Measurements from ENCODE around the gene MAP3K21.

DNA sequence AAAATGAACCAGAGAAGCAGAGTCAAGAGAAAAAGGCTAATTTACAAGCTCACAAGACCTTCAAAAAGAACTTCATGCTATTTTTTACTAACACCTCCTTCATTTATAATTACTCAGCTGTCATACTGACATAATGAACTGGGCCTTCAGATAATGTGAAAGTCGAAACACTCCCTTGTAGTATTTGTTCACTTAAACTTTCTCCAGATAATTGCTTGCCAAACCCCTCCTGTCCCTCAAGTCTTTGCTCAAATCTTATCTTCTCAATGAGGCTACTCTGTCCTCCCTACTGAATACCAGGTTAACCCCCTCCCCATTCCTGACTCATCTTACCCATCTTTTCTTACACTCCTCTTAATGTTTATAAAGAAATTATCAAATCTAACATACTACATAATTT lies 11.1 kb upstream of the MAP3K21 start:
- TF ChIP-seq, protein P1, sequence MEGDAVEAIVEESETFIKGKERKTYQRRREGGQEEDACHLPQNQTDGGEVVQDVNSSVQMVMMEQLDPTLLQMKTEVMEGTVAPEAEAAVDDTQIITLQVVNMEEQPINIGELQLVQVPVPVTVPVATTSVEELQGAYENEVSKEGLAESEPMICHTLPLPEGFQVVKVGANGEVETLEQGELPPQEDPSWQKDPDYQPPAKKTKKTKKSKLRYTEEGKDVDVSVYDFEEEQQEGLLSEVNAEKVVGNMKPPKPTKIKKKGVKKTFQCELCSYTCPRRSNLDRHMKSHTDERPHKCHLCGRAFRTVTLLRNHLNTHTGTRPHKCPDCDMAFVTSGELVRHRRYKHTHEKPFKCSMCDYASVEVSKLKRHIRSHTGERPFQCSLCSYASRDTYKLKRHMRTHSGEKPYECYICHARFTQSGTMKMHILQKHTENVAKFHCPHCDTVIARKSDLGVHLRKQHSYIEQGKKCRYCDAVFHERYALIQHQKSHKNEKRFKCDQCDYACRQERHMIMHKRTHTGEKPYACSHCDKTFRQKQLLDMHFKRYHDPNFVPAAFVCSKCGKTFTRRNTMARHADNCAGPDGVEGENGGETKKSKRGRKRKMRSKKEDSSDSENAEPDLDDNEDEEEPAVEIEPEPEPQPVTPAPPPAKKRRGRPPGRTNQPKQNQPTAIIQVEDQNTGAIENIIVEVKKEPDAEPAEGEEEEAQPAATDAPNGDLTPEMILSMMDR (IDR thresholded peaks at IDR 0.05): no peak
- TF ChIP-seq NRF1 (IDR thresholded peaks at IDR 0.05; ENCODE audit: low read depth, low read length): no peak
- TF ChIP-seq POLR2AphosphoS5 (IDR thresholded peaks at IDR 0.05; ENCODE audit: low read depth, low read length): no peak
- TF ChIP-seq, protein P2, sequence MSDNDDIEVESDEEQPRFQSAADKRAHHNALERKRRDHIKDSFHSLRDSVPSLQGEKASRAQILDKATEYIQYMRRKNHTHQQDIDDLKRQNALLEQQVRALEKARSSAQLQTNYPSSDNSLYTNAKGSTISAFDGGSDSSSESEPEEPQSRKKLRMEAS (IDR thresholded peaks at IDR 0.05; ENCODE audit: low read depth): no peak
- no peak for TF ChIP-seq MXI1 (IDR thresholded peaks at IDR 0.05; ENCODE audit: low read depth, low read length)
- TF ChIP-seq TAF1 (IDR thresholded peaks at IDR 0.05; ENCODE audit: borderline replicate concordance, low read depth, low read length): no peak

Data from SK-N-SH (cell line).